IMR-90 (cell line): ENCODE results near the gene CBX8. TPM values are rescaled to one million over a fixed set of nuclear protein-coding genes. Genes with fewer than 3 reads are reported as not detected.

ENCODE experiments used
- ATAC-seq: fragments of 200-7000 bp; cut with Tn5 transposase; 2 replicates; pipeline ENCODE4 v1.9.1; 2020; ENCODE audit warnings: low read depth, mild to moderate bottlenecking, moderate library complexity
- BruUV-seq: library from RNA; stranded (reverse); fragments of 400-500 nt; replicated peaks from 2 replicates; lab custom pipeline; 2021; lab: Mats Ljungman, UMichigan
- CTCF ChIA-PET: fragments of 300-600 bp; formaldehyde crosslinking; extraction: SDS; loops from one replicate; lab custom pipeline; 2021; ENCODE audit warnings: antibody characterized with exemption; lab: Yijun Ruan, JAX
- POLR2A ChIA-PET: fragments of 300-600 bp; sonication (Branson Sonifier 250); formaldehyde crosslinking; loops from one replicate; lab custom pipeline; 2022; ENCODE audit warnings: antibody characterized with exemption; ENCODE audit not compliant: unreplicated experiment; lab: Charles Lee
- DNase-seq: peaks from one replicate; pipeline ENCODE4 v3.0.0; 2013
- H2AFZ ChIP-seq: replicated peaks from 2 replicates; pipeline ENCODE3; 2013; ENCODE audit warnings: low read length, mild to moderate bottlenecking; ENCODE audit not compliant: poor library complexity
- H2AK5ac ChIP-seq: 2 replicates; pipeline ENCODE4 v1.6.1; 2013; ENCODE audit warnings: low read depth, low read length, inconsistent platforms
- H2AK9ac ChIP-seq: replicated peaks from 2 replicates; pipeline ENCODE3; 2013; ENCODE audit warnings: mild to moderate bottlenecking, low read depth, low read length, moderate library complexity; ENCODE audit not compliant: poor library complexity
- H2BK120ac ChIP-seq: 2 replicates; pipeline ENCODE4 v1.6.1; 2013; ENCODE audit warnings: low read depth, low read length, inconsistent platforms
- H2BK15ac ChIP-seq: 3 replicates; pipeline ENCODE4 v1.6.1; 2013; ENCODE audit warnings: low read depth, low read length, inconsistent platforms
- H2BK20ac ChIP-seq: 2 replicates; pipeline ENCODE4 v1.6.1; 2013; ENCODE audit warnings: low read depth, mild to moderate bottlenecking, inconsistent platforms, low read length, moderate library complexity
- H2BK5ac ChIP-seq: 2 replicates; pipeline ENCODE4 v1.6.1; 2013; ENCODE audit warnings: mild to moderate bottlenecking, low read depth, low read length, inconsistent platforms; ENCODE audit not compliant: poor library complexity, severe bottlenecking
- H3K14ac ChIP-seq: replicated peaks from 2 replicates; pipeline ENCODE4 v1.6.1; 2013; ENCODE audit warnings: low read depth, low read length, inconsistent platforms
- H3K18ac ChIP-seq: 2 replicates; pipeline ENCODE4 v1.6.1; 2013; ENCODE audit warnings: low read depth, low read length, control low read depth
- H3K23ac ChIP-seq: 2 replicates; pipeline ENCODE4 v1.6.1; 2013; ENCODE audit warnings: low read depth, low read length, inconsistent platforms
- H3K27ac ChIP-seq: 2 replicates; pipeline ENCODE4 v1.5.1; 2013; ENCODE audit warnings: mild to moderate bottlenecking, control low read depth, low read length; ENCODE audit not compliant: insufficient read depth
- H3K27me3 ChIP-seq: 2 replicates; pipeline ENCODE4 v1.6.1; 2013; ENCODE audit warnings: low read length; ENCODE audit not compliant: control insufficient read depth, insufficient read depth
- H3K36me3 ChIP-seq: 2 replicates; pipeline ENCODE4 v1.6.1; 2013; ENCODE audit warnings: low read length, mixed read lengths; ENCODE audit not compliant: control insufficient read depth, insufficient read depth
- H3K4ac ChIP-seq: 2 replicates; pipeline ENCODE4 v1.6.1; 2013; ENCODE audit warnings: low read depth, low read length, inconsistent platforms
- H3K4me1 ChIP-seq: 2 replicates; pipeline ENCODE4 v1.6.1; 2013; ENCODE audit warnings: low read length, mixed read lengths; ENCODE audit not compliant: control insufficient read depth, insufficient read depth
- H3K4me2 ChIP-seq: 2 replicates; pipeline ENCODE4 v1.6.1; 2013; ENCODE audit warnings: low read depth, mild to moderate bottlenecking, control low read depth, low read length, moderate library complexity
- H3K4me3 ChIP-seq: 2 replicates; pipeline ENCODE4 v1.5.1; 2013; ENCODE audit warnings: low read depth, mild to moderate bottlenecking, control low read depth, low read length, moderate library complexity; ENCODE audit not compliant: insufficient read depth
- H3K56ac ChIP-seq: 2 replicates; pipeline ENCODE4 v1.6.1; 2013; ENCODE audit warnings: low read length, inconsistent platforms; ENCODE audit not compliant: insufficient read depth; ENCODE audit errors: extremely low read depth
- H3K79me1 ChIP-seq, 2 experiments: 2 replicates each; pipeline ENCODE4 v1.6.1; 2013; ENCODE audit warnings: low read length in 2 of 2, inconsistent platforms in 1 of 2, low read depth in 1 of 2
- H3K9ac ChIP-seq: 2 replicates; pipeline ENCODE4 v1.6.1; 2013; ENCODE audit warnings: low read depth, low read length, control low read depth
- H3K9me1 ChIP-seq: 2 replicates; pipeline ENCODE4 v1.6.1; 2013; ENCODE audit warnings: low read length, inconsistent platforms; ENCODE audit not compliant: insufficient read depth
- H3K9me3 ChIP-seq: 2 replicates; pipeline ENCODE4 v1.6.1; 2013; ENCODE audit warnings: low read length; ENCODE audit not compliant: control insufficient read depth, insufficient read depth
- H4K20me1 ChIP-seq: 2 replicates; pipeline ENCODE4 v1.6.1; 2013; ENCODE audit warnings: low read length, inconsistent platforms; ENCODE audit not compliant: insufficient read depth
- H4K5ac ChIP-seq: 2 replicates; pipeline ENCODE4 v1.6.1; 2013; ENCODE audit warnings: mild to moderate bottlenecking, low read depth, low read length, control low read depth
- H4K8ac ChIP-seq, 2 experiments: 2 replicates each; pipeline ENCODE4 v1.6.1; 2013; ENCODE audit warnings: low read depth in 2 of 2, low read length in 2 of 2, control low read depth in 1 of 2, inconsistent platforms in 1 of 2
- H4K91ac ChIP-seq: 2 replicates; pipeline ENCODE4 v1.6.1; 2013; ENCODE audit warnings: low read depth, low read length, inconsistent platforms; ENCODE audit not compliant: insufficient read depth
- BHLHE40 ChIP-seq: fragments of 150-350 bp; IDR thresholded peaks from 2 replicates; pipeline ENCODE4 v1.6.1; 2016; ENCODE audit warnings: mild to moderate bottlenecking, low read depth, low read length
- CEBPB ChIP-seq: IDR thresholded peaks from 2 replicates; pipeline ENCODE4 v1.6.1; 2012; ENCODE audit warnings: low read depth, low read length, improper control_type of control experiment
- CHD1 ChIP-seq: IDR thresholded peaks from 2 replicates; pipeline ENCODE4 v1.6.1; 2012; ENCODE audit warnings: low read depth, low read length, improper control_type of control experiment
- ELK1 ChIP-seq: fragments of 150-350 bp; IDR thresholded peaks from 2 replicates; pipeline ENCODE4 v1.6.1; 2016; ENCODE audit warnings: low read depth, mild to moderate bottlenecking, low read length, moderate library complexity, borderline replicate concordance
- FOS ChIP-seq: fragments of 150-350 bp; IDR thresholded peaks from 2 replicates; pipeline ENCODE4 v1.6.1; 2016; ENCODE audit warnings: low read depth, low read length
- MAFK ChIP-seq: IDR thresholded peaks from 2 replicates; pipeline ENCODE4 v1.6.1; 2012; ENCODE audit warnings: low read depth, low read length, improper control_type of control experiment
- MAZ ChIP-seq: IDR thresholded peaks from 2 replicates; pipeline ENCODE4 v1.6.1; 2012; ENCODE audit warnings: low read depth, mild to moderate bottlenecking, low read length, improper control_type of control experiment, moderate library complexity, borderline replicate concordance
- MXI1 ChIP-seq: IDR thresholded peaks from 2 replicates; pipeline ENCODE4 v1.6.1; 2012; ENCODE audit warnings: low read depth, mild to moderate bottlenecking, low read length, moderate library complexity, borderline replicate concordance
- NFE2L2 ChIP-seq: fragments of 150-350 bp; IDR thresholded peaks from 2 replicates; pipeline ENCODE4 v1.6.1; 2016; ENCODE audit warnings: low read depth, mild to moderate bottlenecking, low read length
- POLR2A ChIP-seq: IDR thresholded peaks from 2 replicates; pipeline ENCODE4 v1.6.1; 2012; ENCODE audit warnings: mild to moderate bottlenecking, low read depth, low read length
- RAD21 ChIP-seq: IDR thresholded peaks from 2 replicates; pipeline ENCODE4 v1.6.1; 2012; ENCODE audit warnings: low read length, improper control_type of control experiment
- RCOR1 ChIP-seq: IDR thresholded peaks from 2 replicates; pipeline ENCODE4 v1.6.1; 2012; ENCODE audit warnings: mild to moderate bottlenecking, low read length, improper control_type of control experiment; ENCODE audit not compliant: insufficient replicate concordance
- RFX5 ChIP-seq: IDR thresholded peaks from 2 replicates; pipeline ENCODE4 v1.8.0; 2012; ENCODE audit warnings: low read depth, mild to moderate bottlenecking, low read length, moderate library complexity
- SMC3 ChIP-seq: fragments of 150-350 bp; IDR thresholded peaks from 2 replicates; pipeline ENCODE4 v1.6.1; 2016; ENCODE audit warnings: low read depth, mild to moderate bottlenecking, antibody characterized with exemption, low read length, moderate library complexity
- WGBS, 2 experiments: methylation state at CpG; one replicate each; pipeline versions ENCODE4 v1.1.5 to v1.1.7; 2013; ENCODE audit warnings: missing lambda C conversion rate in 2 of 2; ENCODE audit not compliant: insufficient read length in 1 of 2; ENCODE audit errors: extremely low coverage in 2 of 2; 5-methylcytosine and 5-hydroxymethylcytosine counted together
- dilution Hi-C: fragments of 300-500 bp; cut with HindIII; formaldehyde crosslinking; loops from one replicate; pipeline ENCODE4 v1.14.3; 2018; ENCODE audit warnings: low sequenced_read_pairs; ENCODE audit not compliant: unreplicated experiment
- in situ Hi-C: fragments of 300-500 bp; cut with MboI; formaldehyde crosslinking; loops from 3 replicates; pipeline ENCODE4 v1.14.3; 2019; ENCODE audit warnings: low sequenced_read_pairs, inconsistent platforms, mixed read lengths
- intact Hi-C: fragments of 100-400 bp; cut with micrococcal nuclease; formaldehyde crosslinking; loops from 2 replicates; pipeline ENCODE4 v1.10.0; 2022
- polyA plus RNA-seq, 3 experiments: library from polyadenylated mRNA; depleted of rRNA; stranded (reverse); fragments of >200 nt; gene quantifications; 2 replicates each; pipeline ENCODE4 v1.2.3, GENCODE V29; 2012; ENCODE audit warnings: low replicate concordance in 1 of 3
- total RNA-seq: library from RNA; depleted of rRNA; stranded (reverse); fragments of >200 nt; gene quantifications from 2 replicates; pipeline ENCODE4 v1.2.3, GENCODE V29; 2012
- TF ChIP-seq, protein P1 (sequence below): fragments of 150-350 bp; IDR thresholded peaks from 2 replicates; pipeline ENCODE4 v1.6.1; 2017; ENCODE audit warnings: mild to moderate bottlenecking, antibody characterized with exemption, low read length, low read depth
- TF ChIP-seq, protein P2 (sequence below): conservative IDR thresholded peaks from 2 replicates; pipeline ENCODE4 v1.5.1; 2012; ENCODE audit warnings: mild to moderate bottlenecking, low read depth, low read length, improper control_type of control experiment

Gene CBX8
- total and polyA plus RNA-seq, 2 of the 4 experiments (the other 2 are of a cell fraction): 3.2 to 5.4 TPM

GRCh38 chr17:79771276-79771675 lies 25.6 kb downstream of the CBX8 start:
- CTCF ChIA-PET: no interaction called here
- no peak overlapping the region for H4K91ac ChIP-seq

More at GRCh38 chr17:79771276-79771675, 25.6 kb downstream of the CBX8 start:
- Histone ChIP-seq H3K36me3 (no peaks in the 10 kb centered on the region), H3K79me1 (no peaks in the 10 kb centered on the region), H3K18ac (no peak overlapping the region), H3K4me3 (no peak overlapping the region), H3K27ac (no peak overlapping the region), H4K20me1 (no peaks in the 10 kb centered on the region), H3K9me3 (0 out of 2 replicates have a peak, but pooled peaks cover under 1% of the 10 kb centered on the region), H3K9ac (no peak overlapping the region), H2AK9ac (no peak overlapping the region), H3K23ac (no peak overlapping the region), H2BK20ac (no peak overlapping the region), H2AK5ac (no peak overlapping the region), H3K9me1 (no peaks in the 10 kb centered on the region), H3K4me2 (no peak overlapping the region), H3K27me3 (peaks cover 44% of the 10 kb centered on the region), H2BK120ac (no peak overlapping the region), H3K14ac (no peak overlapping the region), H4K5ac (no peak overlapping the region), H3K4me1 (no peaks in the 10 kb centered on the region), H2BK5ac (no peak overlapping the region), H2AFZ (no peak overlapping the region), H3K56ac (no peak overlapping the region), H4K8ac (no peak overlapping the region), H3K4ac (no peak overlapping the region), H2BK15ac (no peak overlapping the region)
- BruUV-seq: no TSS peak
- in situ Hi-C loops (no loop called here), intact Hi-C loops (no loop called here), dilution Hi-C loops (no loop called here)
- 33% methylated on average over 2 of the region's 6 CpGs; no CpG with 5 or more reads in 1 of the 2 experiments for WGBS, 2 experiments
- ATAC-seq (no peak), DNase-seq (no peak)
- no peak for TF ChIP-seq MAZ
- TF ChIP-seq RFX5: no peak
- TF ChIP-seq NFE2L2: no peak
- TF ChIP-seq RAD21: no peak
- TF ChIP-seq SMC3: no peak
- no peak for TF ChIP-seq BHLHE40
- no peak for TF ChIP-seq RCOR1
- no peak for TF ChIP-seq FOS
- no peak for TF ChIP-seq MAFK
- TF ChIP-seq, protein P1, sequence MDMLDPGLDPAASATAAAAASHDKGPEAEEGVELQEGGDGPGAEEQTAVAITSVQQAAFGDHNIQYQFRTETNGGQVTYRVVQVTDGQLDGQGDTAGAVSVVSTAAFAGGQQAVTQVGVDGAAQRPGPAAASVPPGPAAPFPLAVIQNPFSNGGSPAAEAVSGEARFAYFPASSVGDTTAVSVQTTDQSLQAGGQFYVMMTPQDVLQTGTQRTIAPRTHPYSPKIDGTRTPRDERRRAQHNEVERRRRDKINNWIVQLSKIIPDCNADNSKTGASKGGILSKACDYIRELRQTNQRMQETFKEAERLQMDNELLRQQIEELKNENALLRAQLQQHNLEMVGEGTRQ: no peak
- TF ChIP-seq, protein P2, sequence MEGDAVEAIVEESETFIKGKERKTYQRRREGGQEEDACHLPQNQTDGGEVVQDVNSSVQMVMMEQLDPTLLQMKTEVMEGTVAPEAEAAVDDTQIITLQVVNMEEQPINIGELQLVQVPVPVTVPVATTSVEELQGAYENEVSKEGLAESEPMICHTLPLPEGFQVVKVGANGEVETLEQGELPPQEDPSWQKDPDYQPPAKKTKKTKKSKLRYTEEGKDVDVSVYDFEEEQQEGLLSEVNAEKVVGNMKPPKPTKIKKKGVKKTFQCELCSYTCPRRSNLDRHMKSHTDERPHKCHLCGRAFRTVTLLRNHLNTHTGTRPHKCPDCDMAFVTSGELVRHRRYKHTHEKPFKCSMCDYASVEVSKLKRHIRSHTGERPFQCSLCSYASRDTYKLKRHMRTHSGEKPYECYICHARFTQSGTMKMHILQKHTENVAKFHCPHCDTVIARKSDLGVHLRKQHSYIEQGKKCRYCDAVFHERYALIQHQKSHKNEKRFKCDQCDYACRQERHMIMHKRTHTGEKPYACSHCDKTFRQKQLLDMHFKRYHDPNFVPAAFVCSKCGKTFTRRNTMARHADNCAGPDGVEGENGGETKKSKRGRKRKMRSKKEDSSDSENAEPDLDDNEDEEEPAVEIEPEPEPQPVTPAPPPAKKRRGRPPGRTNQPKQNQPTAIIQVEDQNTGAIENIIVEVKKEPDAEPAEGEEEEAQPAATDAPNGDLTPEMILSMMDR: no peak
- TF ChIP-seq MXI1: no peak
- TF ChIP-seq CHD1: no peak
- TF ChIP-seq CEBPB: no peak
- no peak for TF ChIP-seq POLR2A
- TF ChIP-seq ELK1: no peak
- POLR2A ChIA-PET: no interaction called here
